Common myeloid progenitor, CD34-positive (primary cell): ENCODE data around the gene SLC66A1.

Source experiments
- CTCF ChIA-PET: fragments of 350-600 bp; sonication (Branson Sonifier 250); formaldehyde crosslinking; loops from one replicate; lab custom pipeline; 2021; ENCODE audit warnings: antibody characterized with exemption; lab: Charles Lee
- POLR2A ChIA-PET: fragments of 350-600 bp; sonication (Branson Sonifier 250); formaldehyde crosslinking; loops from one replicate; lab custom pipeline; 2021; ENCODE audit warnings: antibody characterized with exemption; lab: Charles Lee
- DNase-seq, 3 donors: peaks; one replicate each; pipeline versions ENCODE4 v3.0.0 to v3.0.0-alpha.2; 2013
- H3K27ac ChIP-seq, 2 experiments: 1 replicate in 1 of 2; 2 replicates in 1 of 2; pipeline ENCODE4 v1.7.0; 2013; ENCODE audit warnings: inconsistent platforms in 2 of 2, low read length in 2 of 2, mild to moderate bottlenecking in 2 of 2, low read depth in 1 of 2, moderate library complexity in 1 of 2; ENCODE audit not compliant: severe bottlenecking in 2 of 2, insufficient read depth in 1 of 2, poor library complexity in 1 of 2
- H3K27me3 ChIP-seq, 5 experiments: replicated peaks in 2 of 5; 1 replicate in 3 of 5; 2 replicates in 2 of 5; pipeline versions ENCODE4 v1.6.1 to v1.7.0; 2013; ENCODE audit warnings: low read length in 4 of 5, mild to moderate bottlenecking in 2 of 5, moderate library complexity in 2 of 5, inconsistent platforms in 1 of 5; ENCODE audit not compliant: insufficient read depth in 5 of 5, control insufficient read depth in 4 of 5
- H3K36me3 ChIP-seq, 4 experiments: 1 replicate in 2 of 4; 2 replicates in 2 of 4; pipeline versions ENCODE4 v1.6.1 to v1.7.0; 2013; ENCODE audit warnings: low read length in 3 of 4, control low read depth in 1 of 4, mild to moderate bottlenecking in 1 of 4; ENCODE audit not compliant: control insufficient read depth in 4 of 4, insufficient read depth in 4 of 4
- H3K4me1 ChIP-seq, 4 experiments: 1 replicate in 3 of 4; 2 replicates in 1 of 4; pipeline versions ENCODE4 v1.6.1 to v1.7.1; 2013; ENCODE audit warnings: low read length in 3 of 4, mild to moderate bottlenecking in 3 of 4, control low read depth in 1 of 4, inconsistent platforms in 1 of 4, moderate library complexity in 1 of 4; ENCODE audit not compliant: control insufficient read depth in 4 of 4, insufficient read depth in 4 of 4; ENCODE audit errors: control extremely low read depth in 1 of 4
- H3K4me3 ChIP-seq, 7 experiments: 1 replicate in 4 of 7; 2 replicates in 3 of 7; pipeline versions ENCODE4 v1.5.1 to v1.7.0; 2013; ENCODE audit warnings: mild to moderate bottlenecking in 7 of 7, low read length in 6 of 7, moderate library complexity in 6 of 7, inconsistent platforms in 2 of 7, low read depth in 2 of 7, control low read depth in 1 of 7; ENCODE audit not compliant: insufficient read depth in 4 of 7, control insufficient read depth in 1 of 7; ENCODE audit errors: extremely low read depth in 1 of 7
- H3K9me3 ChIP-seq, 5 experiments: 1 replicate in 4 of 5; 2 replicates in 1 of 5; pipeline versions ENCODE4 v1.6.1 to v1.7.1; 2013; ENCODE audit warnings: low read length in 4 of 5, mild to moderate bottlenecking in 2 of 5, inconsistent platforms in 1 of 5, low read depth in 1 of 5, moderate library complexity in 1 of 5; ENCODE audit not compliant: control insufficient read depth in 4 of 5, insufficient read depth in 2 of 5; ENCODE audit errors: control extremely low read depth in 1 of 5
- WGBS: methylation state at CpG from one replicate; pipeline ENCODE4 v1.1.5; 2013; ENCODE audit not compliant: insufficient coverage; 5-methylcytosine and 5-hydroxymethylcytosine counted together

SLC66A1 gene

DNA sequence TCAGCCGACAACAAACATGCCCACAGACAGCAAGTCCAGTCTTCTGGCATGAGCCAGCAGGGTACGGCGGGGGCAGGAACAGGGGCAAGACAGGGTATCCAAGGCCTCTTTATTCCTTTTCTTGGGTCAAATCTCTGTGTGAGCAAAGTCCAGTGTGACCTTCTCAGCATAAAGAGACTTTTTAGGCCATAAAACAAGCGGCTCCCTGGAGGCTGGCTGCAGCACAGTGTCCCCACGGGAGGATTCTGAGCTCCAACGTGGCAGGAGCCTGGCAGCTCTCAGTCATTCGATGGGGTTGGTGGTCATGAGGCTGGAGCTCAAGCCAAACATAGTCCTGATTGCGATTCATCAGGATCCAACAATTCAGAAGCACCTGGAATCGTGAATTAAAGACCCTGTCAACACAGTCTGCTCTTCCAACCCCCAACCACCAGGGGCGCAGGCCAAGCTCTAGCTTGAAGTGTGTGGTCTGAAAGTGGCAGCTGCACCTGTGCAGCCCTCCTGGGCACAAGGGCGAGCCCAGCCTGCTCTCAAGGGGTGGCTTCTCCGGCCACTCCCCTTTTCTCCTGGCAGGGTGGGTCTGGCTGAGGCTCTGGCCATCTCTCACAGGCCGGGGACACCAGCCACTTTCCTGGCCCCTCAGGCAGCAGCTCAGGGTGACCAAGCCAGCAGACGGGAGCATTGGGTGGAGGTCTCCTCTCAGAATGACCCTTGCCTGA lies 62.1 kb downstream of the SLC66A1 start:
- WGBS = 88% methylated on average over 12 of the region's 14 CpGs
- POLR2A ChIA-PET = interaction anchor here (0.7 kb wide), 1 partner anchor 115 kb away, joined by 3 read pairs; no protein-coding TSS in a partner anchor
- Histone ChIP-seq H3K9me3 (peaks cover 0 to 4% (median 3%) of the 10 kb centered on the region in 5 experiments), H3K4me1 (peaks cover 0 to 54% (median 25%) of the 10 kb centered on the region in 4 experiments), H3K27me3 (no peaks in the 10 kb centered on the region), H3K4me3 (no peak overlapping the region), H3K27ac (no peak overlapping the region), H3K36me3 (peaks cover 16 to 70% (median 49%) of the 10 kb centered on the region in 4 experiments)
- DNase-seq = no peak
- CTCF ChIA-PET = interaction anchor here (0.5 to 6.0 kb wide), 13 partner anchors 9 to 288 kb away, joined by 3 to 41 read pairs (median 3); no protein-coding TSS in a partner anchor

DNA sequence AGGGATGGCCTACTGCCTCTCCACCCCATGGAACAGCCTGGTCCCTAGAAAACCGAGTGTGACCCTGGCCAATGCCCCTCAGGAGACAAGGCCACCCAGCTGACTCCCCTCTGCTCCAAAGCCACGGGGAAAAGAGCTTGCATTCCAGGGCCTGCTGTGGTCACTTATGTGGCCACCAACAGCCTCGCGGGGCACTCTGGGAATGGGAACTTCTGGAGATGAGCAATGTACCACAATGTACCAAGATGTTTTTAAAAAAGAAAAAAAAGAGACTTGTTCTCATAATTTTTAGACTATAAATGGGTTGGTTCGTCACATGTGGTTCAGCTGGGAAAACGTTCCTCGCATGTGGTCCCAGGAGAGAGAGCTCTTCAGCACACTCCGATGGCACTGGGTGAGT lies 62.8 kb downstream of the SLC66A1 start:
- Histone ChIP-seq H3K36me3 (peaks cover 16 to 75% (median 53%) of the 10 kb centered on the region in 4 experiments), H3K9me3 (peaks cover 0 to 4% (median 3%) of the 10 kb centered on the region in 5 experiments), H3K4me1 (peaks cover 0 to 47% (median 20%) of the 10 kb centered on the region in 4 experiments), H3K27me3 (no peaks in the 10 kb centered on the region), H3K27ac (no peak overlapping the region), H3K4me3 (no peak overlapping the region)
- 97% methylated on average over 7 of the region's 8 CpGs for WGBS
- ChIA-PET CTCF (interaction anchor here (0.8 to 6.0 kb wide), 8 partner anchors 12 to 287 kb away, joined by 3 to 41 read pairs (median 4); no protein-coding TSS in a partner anchor), POLR2A (no interaction called here)
- no peak for DNase-seq

DNA sequence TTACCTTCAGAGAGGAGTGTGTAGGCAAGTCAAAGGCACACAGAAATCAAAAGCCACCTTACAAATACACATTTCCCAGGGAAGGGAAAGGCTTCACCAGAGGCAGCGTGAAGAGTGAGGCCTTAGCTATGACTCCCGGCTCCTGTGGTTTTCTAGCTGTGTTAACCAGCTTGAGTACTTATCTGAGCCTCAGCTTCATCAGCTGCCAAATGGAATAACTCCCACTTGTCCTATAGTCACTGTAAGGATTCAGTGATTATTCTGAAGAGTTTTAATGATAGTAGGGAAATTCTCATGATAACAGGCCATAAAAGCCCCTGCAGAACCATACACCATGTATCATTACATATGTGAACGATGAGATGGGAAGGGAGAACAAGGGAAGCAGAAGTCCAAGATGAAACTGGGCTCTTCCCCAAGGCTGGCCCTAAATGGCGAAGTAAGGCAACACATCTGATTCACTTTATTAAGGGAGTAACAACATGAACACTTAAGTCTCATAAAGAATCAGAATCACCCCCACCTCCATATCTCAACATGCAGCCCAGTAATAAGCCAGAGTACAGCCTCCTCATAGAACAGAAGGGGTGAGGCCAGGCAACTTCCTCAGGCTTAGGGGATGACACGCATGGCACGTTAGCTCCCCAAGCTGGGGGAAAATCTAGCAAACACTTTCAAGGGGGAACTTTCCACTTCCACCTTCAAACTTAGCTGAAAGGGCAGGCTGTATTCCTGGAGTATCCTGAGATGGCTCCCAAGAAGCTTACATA lies 63.7 kb downstream of the SLC66A1 start:
- POLR2A ChIA-PET = no interaction called here
- DNase-seq = no peak
- no peak overlapping the region for H3K27ac ChIP-seq

GRCh38 chr1:19376428-19377372 lies 64.6 kb downstream of the SLC66A1 start:
- no peak for DNase-seq
- H3K27me3 ChIP-seq = no peaks in the 10 kb centered on the region
- CTCF ChIA-PET = interaction anchor here (0.8 to 6.0 kb wide), 12 partner anchors 9 to 285 kb away, joined by 3 to 41 read pairs (median 4); no protein-coding TSS in a partner anchor
- POLR2A ChIA-PET = no interaction called here
- H3K36me3 ChIP-seq = peaks cover 18 to 81% (median 64%) of the 10 kb centered on the region in 4 experiments
- WGBS = 93% methylated on average over 3 of the region's 7 CpGs
- peaks cover 0 to 4% (median 3%) of the 10 kb centered on the region in 5 experiments for H3K9me3 ChIP-seq
- H3K4me1 ChIP-seq = peaks cover 0 to 30% (median 6%) of the 10 kb centered on the region in 4 experiments
- no peak overlapping the region for H3K27ac ChIP-seq
- no peak overlapping the region for H3K4me3 ChIP-seq

More for the DNA sequence above, 63.7 kb downstream of the SLC66A1 start:
- WGBS = 68% methylated on average over 4 of the region's 6 CpGs
- H3K4me1 ChIP-seq = peaks cover 0 to 39% (median 11%) of the 10 kb centered on the region in 4 experiments
- H3K9me3 ChIP-seq = peaks cover 0 to 4% (median 3%) of the 10 kb centered on the region in 5 experiments
- no peaks in the 10 kb centered on the region for H3K27me3 ChIP-seq
- H3K36me3 ChIP-seq = peaks cover 18 to 78% (median 61%) of the 10 kb centered on the region in 4 experiments
- CTCF ChIA-PET = interaction anchor here (1.2 to 6.0 kb wide), 9 partner anchors 8 to 286 kb away, joined by 3 to 41 read pairs (median 5); no protein-coding TSS in a partner anchor
- H3K4me3 ChIP-seq = no peak overlapping the region

DNA sequence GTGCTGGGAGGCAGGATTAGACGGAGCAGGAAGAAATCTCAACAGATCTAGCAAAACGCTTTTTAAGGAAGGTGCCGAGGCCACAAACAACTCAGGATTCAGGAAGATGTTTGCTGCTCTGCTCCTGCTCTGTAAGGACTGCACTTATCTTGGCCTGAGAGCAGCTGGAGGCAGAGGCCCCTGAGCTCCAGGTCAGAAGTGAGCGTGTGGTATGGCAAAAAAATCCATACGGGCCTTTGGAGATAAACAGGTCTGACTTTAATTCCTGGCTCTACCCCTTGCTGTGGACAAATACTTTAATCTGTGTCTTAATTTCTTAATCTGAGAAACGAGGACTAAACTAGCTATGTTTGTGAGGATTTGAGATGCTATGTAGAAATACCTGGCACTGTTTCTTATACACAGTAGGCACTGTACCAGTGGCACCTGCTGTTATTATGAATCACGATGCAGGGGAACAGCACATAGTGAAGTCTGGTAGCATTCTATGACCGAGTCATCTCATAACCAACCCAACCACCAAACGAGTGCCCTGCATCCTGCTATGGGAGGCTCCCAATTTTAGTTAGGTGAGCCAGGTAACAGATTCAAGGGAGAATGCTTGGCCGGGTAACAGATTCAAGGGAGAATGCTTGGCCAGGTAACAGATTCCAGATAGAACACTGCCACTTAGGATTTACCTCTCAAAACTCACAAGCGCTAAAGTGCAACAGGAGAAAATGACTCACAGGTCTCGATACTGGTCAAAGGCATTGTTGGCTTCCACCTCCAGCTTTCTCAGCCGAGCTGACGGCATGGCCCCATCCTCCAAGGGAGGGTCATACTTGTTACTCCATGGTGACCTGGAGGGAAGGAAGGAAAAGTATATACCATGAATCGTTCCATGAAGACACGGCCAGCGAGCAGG lies 65.9 kb downstream of the SLC66A1 start:
- peaks cover 0 to 16% (median 1%) of the 10 kb centered on the region in 4 experiments for H3K4me1 ChIP-seq
- H3K4me3 ChIP-seq = no peak overlapping the region
- POLR2A ChIA-PET = no interaction called here
- H3K36me3 ChIP-seq = peaks cover 24 to 85% (median 72%) of the 10 kb centered on the region in 4 experiments
- CTCF ChIA-PET = interaction anchor here (1.3 to 6.0 kb wide), 6 partner anchors 9 to 37 kb away, joined by 3 to 41 read pairs (median 4); no protein-coding TSS in a partner anchor
- no peak overlapping the region for H3K27ac ChIP-seq
- peaks cover 0 to 4% (median 3%) of the 10 kb centered on the region in 5 experiments for H3K9me3 ChIP-seq
- no peaks in the 10 kb centered on the region for H3K27me3 ChIP-seq
- 94% methylated on average over 13 of the region's 17 CpGs for WGBS
- DNase-seq = no peak
